DND-41 (cell line): ENCODE data around the gene SLC18A3.

ENCODE experiments used
- EZH2 ChIP-seq: IDR thresholded peaks from 3 replicates; pipeline ENCODE4 v1.6.1; 2012; ENCODE audit warnings: borderline replicate concordance, low read depth, mild to moderate bottlenecking, moderate library complexity, low read length, inconsistent platforms; ENCODE audit not compliant: severe bottlenecking
- TF ChIP-seq, protein P1 (sequence below): IDR thresholded peaks from 2 replicates; pipeline ENCODE4 v1.5.1; 2012; ENCODE audit warnings: borderline replicate concordance, low read length, moderate library complexity, mild to moderate bottlenecking; ENCODE audit not compliant: poor library complexity, severe bottlenecking; ENCODE audit errors: extremely low read depth

DNA sequence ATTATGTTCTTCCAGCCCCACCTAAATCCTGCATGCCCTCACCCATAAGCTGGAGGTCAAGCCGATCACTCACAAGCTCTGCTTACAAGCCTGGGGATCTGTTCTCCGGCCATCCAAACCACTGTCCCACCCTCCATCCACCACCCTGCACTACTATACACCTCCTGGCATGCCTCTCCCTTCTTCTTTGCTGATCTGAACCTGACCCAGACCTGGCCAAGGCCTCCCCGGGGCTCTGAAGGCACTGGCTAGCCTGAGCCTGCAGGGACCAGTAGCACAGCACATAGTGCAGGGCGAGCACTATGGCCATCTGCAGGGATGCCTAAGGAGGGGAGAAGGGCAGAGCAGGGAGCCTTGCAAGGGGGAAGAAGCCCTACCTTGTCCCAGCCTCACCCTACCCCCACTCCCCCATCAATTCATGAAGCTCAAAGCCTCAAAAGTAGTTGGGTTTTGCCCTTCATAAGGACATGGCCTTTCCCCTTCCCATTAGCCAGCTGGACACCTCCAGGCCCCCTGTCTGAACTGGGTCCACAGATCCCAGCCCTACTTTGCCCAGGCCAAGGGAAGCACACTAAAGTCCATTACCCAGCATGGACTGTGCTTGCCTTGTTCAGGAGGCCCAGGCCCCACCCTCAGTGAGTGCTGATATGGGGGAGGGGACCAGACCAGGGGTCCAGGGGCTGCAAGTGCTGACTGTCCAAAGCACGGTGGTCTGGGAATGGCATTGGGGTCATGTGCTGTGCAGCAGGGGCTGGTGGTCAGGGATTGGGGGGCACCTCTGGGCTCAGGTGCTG lies 33.3 kb downstream of the SLC18A3 start:
- TF ChIP-seq, protein P1, sequence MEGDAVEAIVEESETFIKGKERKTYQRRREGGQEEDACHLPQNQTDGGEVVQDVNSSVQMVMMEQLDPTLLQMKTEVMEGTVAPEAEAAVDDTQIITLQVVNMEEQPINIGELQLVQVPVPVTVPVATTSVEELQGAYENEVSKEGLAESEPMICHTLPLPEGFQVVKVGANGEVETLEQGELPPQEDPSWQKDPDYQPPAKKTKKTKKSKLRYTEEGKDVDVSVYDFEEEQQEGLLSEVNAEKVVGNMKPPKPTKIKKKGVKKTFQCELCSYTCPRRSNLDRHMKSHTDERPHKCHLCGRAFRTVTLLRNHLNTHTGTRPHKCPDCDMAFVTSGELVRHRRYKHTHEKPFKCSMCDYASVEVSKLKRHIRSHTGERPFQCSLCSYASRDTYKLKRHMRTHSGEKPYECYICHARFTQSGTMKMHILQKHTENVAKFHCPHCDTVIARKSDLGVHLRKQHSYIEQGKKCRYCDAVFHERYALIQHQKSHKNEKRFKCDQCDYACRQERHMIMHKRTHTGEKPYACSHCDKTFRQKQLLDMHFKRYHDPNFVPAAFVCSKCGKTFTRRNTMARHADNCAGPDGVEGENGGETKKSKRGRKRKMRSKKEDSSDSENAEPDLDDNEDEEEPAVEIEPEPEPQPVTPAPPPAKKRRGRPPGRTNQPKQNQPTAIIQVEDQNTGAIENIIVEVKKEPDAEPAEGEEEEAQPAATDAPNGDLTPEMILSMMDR: no peak
- no peak for TF ChIP-seq EZH2
